SK-N-SH treated with all-trans-retinoic acid at 6 μM for 48 hours (cell line): Measurements from ENCODE around the gene NDUFS4.
"Not testable (repeated sequence)": the region's sequence is repeated elsewhere in the genome, so short reads cannot be mapped to it uniquely, and the experiment has no call there.

Experiments
- TF ChIP-seq, protein P1 (sequence below): fragments of 250-450 bp; sonication (Bioruptor Pico); IDR thresholded peaks from 2 replicates; pipeline ENCODE4 v1.8.0; 2020; ENCODE audit warnings: mild to moderate bottlenecking, moderate library complexity, borderline replicate concordance
- TF ChIP-seq, protein P2 (sequence below): fragments of 250-450 bp; sonication (Bioruptor Pico); IDR thresholded peaks from 2 replicates; pipeline ENCODE4 v1.8.0; 2021; ENCODE audit warnings: low read depth, mild to moderate bottlenecking, moderate library complexity, borderline replicate concordance

DNA sequence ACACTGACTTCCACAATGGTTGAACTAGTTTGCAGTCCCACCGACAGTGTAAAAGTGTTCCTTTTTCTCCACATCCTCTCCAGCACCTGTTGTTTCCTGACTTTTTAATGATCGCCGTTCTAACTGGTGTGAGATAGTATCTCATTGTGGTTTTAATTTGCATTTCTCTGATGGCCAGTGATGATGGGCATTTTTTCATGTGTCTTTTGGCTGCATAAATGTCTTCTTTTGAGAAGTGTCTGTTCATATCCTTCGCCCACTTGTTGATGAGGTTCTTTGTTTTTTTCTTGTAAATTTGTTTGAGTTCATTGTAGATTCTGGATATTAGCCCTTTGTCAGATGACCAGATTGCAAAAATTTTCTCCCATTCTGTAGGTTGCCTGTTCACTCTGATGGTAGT is 100.1 kb downstream of the NDUFS4 start:
- TF ChIP-seq, protein P1, sequence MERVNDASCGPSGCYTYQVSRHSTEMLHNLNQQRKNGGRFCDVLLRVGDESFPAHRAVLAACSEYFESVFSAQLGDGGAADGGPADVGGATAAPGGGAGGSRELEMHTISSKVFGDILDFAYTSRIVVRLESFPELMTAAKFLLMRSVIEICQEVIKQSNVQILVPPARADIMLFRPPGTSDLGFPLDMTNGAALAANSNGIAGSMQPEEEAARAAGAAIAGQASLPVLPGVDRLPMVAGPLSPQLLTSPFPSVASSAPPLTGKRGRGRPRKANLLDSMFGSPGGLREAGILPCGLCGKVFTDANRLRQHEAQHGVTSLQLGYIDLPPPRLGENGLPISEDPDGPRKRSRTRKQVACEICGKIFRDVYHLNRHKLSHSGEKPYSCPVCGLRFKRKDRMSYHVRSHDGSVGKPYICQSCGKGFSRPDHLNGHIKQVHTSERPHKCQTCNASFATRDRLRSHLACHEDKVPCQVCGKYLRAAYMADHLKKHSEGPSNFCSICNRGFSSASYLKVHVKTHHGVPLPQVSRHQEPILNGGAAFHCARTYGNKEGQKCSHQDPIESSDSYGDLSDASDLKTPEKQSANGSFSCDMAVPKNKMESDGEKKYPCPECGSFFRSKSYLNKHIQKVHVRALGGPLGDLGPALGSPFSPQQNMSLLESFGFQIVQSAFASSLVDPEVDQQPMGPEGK (CRISPR knock-in tag): not testable (repeated sequence)
- TF ChIP-seq, protein P2, sequence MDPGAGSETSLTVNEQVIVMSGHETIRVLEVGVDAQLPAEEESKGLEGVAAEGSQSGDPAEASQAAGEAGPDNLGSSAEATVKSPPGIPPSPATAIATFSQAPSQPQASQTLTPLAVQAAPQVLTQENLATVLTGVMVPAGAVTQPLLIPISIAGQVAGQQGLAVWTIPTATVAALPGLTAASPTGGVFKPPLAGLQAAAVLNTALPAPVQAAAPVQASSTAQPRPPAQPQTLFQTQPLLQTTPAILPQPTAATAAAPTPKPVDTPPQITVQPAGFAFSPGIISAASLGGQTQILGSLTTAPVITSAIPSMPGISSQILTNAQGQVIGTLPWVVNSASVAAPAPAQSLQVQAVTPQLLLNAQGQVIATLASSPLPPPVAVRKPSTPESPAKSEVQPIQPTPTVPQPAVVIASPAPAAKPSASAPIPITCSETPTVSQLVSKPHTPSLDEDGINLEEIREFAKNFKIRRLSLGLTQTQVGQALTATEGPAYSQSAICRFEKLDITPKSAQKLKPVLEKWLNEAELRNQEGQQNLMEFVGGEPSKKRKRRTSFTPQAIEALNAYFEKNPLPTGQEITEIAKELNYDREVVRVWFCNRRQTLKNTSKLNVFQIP (CRISPR knock-in tag): not testable (repeated sequence)
